Stimulated activated CD4-positive, alpha-beta T cell treated with anti-CD3 and anti-CD28 coated beads, TNF-alpha, amount 100 ng/mL, for 1 hour (primary cell): Measurements from ENCODE around the gene COL23A1.

Experiments
- DNase-seq, 3 donors: peaks; one replicate each; pipeline ENCODE4 v3.0.0-alpha.2; 2020; ENCODE audit warnings: low read depth in 3 of 3, low spot score in 1 of 3

The COL23A1 gene

GRCh38 chr5:178403956-178404600 is 186.1 kb downstream of the COL23A1 start:
- DNase-seq = no peak

- no peak for DNase-seq
Observed at GRCh38 chr5:178403351-178403750, 186.8 kb downstream of the COL23A1 start.

- no peak for DNase-seq
Observed at GRCh38 chr5:178399701-178400095, 190.5 kb downstream of the COL23A1 start.

- no peak for DNase-seq
Observed at GRCh38 chr5:178398901-178399700, 191.1 kb downstream of the COL23A1 start.

GRCh38 chr5:178396796-178397720 is 193.1 kb downstream of the COL23A1 start:
- no peak for DNase-seq

- DNase-seq = no peak
Observed at GRCh38 chr5:178394074-178394473, 196.1 kb downstream of the COL23A1 start.

- DNase-seq = no peak
Observed at GRCh38 chr5:178392931-178393394, 197.2 kb downstream of the COL23A1 start.

GRCh38 chr5:178392386-178392785 is 197.8 kb downstream of the COL23A1 start:
- DNase-seq = no peak

- DNase-seq = no peak
Observed at GRCh38 chr5:178391480-178391879, 198.7 kb downstream of the COL23A1 start.

GRCh38 chr5:178389796-178390195 is 200.4 kb downstream of the COL23A1 start:
- no peak for DNase-seq

- no peak for DNase-seq
Observed at GRCh38 chr5:178389026-178389729, 201.0 kb downstream of the COL23A1 start.

GRCh38 chr5:178388386-178389025 is 201.7 kb downstream of the COL23A1 start:
- DNase-seq = no peak

GRCh38 chr5:178387856-178388190 is 202.4 kb downstream of the COL23A1 start:
- DNase-seq = no peak

- DNase-seq = no peak
Observed at GRCh38 chr5:178387061-178387855, 202.9 kb downstream of the COL23A1 start.

GRCh38 chr5:178386336-178386931 is 203.8 kb downstream of the COL23A1 start:
- no peak for DNase-seq

- DNase-seq = no peak
Observed at GRCh38 chr5:178385496-178385890, 204.7 kb downstream of the COL23A1 start.

GRCh38 chr5:178384816-178385495 is 205.2 kb downstream of the COL23A1 start:
- DNase-seq = no peak

GRCh38 chr5:178383919-178384815 is 206.0 kb downstream of the COL23A1 start:
- no peak for DNase-seq
